Trophoblast cell (in vitro differentiated cells and primary cell): ENCODE data around the gene DLG2.

ENCODE experiments used
- DNase-seq, 2 donors: peaks; one replicate each; pipeline ENCODE4 v3.0.0-alpha.2; 2016
- H2AFZ ChIP-seq: 2 replicates; pipeline ENCODE4 v1.6.1; 2013; ENCODE audit warnings: low read length, moderate library complexity, mild to moderate bottlenecking; ENCODE audit not compliant: insufficient read depth, poor library complexity
- H2AK5ac ChIP-seq: 2 replicates; pipeline ENCODE4 v1.6.1; 2013; ENCODE audit warnings: mild to moderate bottlenecking, low read length
- H2BK120ac ChIP-seq: 2 replicates; pipeline ENCODE4 v1.6.1; 2013; ENCODE audit warnings: low read length, mild to moderate bottlenecking, moderate library complexity; ENCODE audit not compliant: insufficient read depth, poor library complexity
- H2BK12ac ChIP-seq: 2 replicates; pipeline ENCODE4 v1.6.1; 2013; ENCODE audit warnings: mild to moderate bottlenecking, low read length, moderate library complexity
- H2BK5ac ChIP-seq: 2 replicates; pipeline ENCODE4 v1.6.1; 2013; ENCODE audit warnings: low read length, low read depth, moderate library complexity, mild to moderate bottlenecking; ENCODE audit not compliant: poor library complexity
- H3K14ac ChIP-seq: 2 replicates; pipeline ENCODE4 v1.6.1; 2013; ENCODE audit warnings: mild to moderate bottlenecking, low read length
- H3K18ac ChIP-seq: 2 replicates; pipeline ENCODE4 v1.6.1; 2013; ENCODE audit warnings: mild to moderate bottlenecking, low read length
- H3K23ac ChIP-seq: 2 replicates; pipeline ENCODE4 v1.6.1; 2013; ENCODE audit warnings: low read length
- H3K27ac ChIP-seq: 2 replicates; pipeline ENCODE4 v1.5.1; 2013; ENCODE audit warnings: low read depth, mild to moderate bottlenecking, inconsistent platforms, low read length, moderate library complexity
- H3K27me3 ChIP-seq: 2 replicates; pipeline ENCODE4 v1.6.1; 2013; ENCODE audit warnings: inconsistent platforms, mild to moderate bottlenecking, low read length, moderate library complexity; ENCODE audit not compliant: insufficient read depth
- H3K36me3 ChIP-seq, 2 experiments: 1 replicate in 1 of 2; 2 replicates in 1 of 2; pipeline ENCODE4 v1.6.1; 2013; ENCODE audit warnings: low read length in 2 of 2, mild to moderate bottlenecking in 2 of 2, moderate library complexity in 1 of 2; ENCODE audit not compliant: insufficient read depth in 2 of 2, control insufficient read depth in 1 of 2
- H3K4ac ChIP-seq: 2 replicates; pipeline ENCODE4 v1.6.1; 2013; ENCODE audit warnings: low read depth, mild to moderate bottlenecking, low read length, moderate library complexity
- H3K4me1 ChIP-seq, 2 experiments: 1 replicate in 1 of 2; 2 replicates in 1 of 2; pipeline ENCODE4 v1.6.1; 2013; ENCODE audit warnings: low read length in 2 of 2, mild to moderate bottlenecking in 2 of 2, moderate library complexity in 1 of 2; ENCODE audit not compliant: insufficient read depth in 2 of 2, control insufficient read depth in 1 of 2
- H3K4me2 ChIP-seq: 2 replicates; pipeline ENCODE4 v1.6.1; 2013; ENCODE audit warnings: inconsistent platforms, mild to moderate bottlenecking, low read length, moderate library complexity
- H3K4me3 ChIP-seq: 2 replicates; pipeline ENCODE4 v1.5.1; 2013; ENCODE audit warnings: mild to moderate bottlenecking, low read depth, low read length, inconsistent platforms
- H3K79me1 ChIP-seq: one replicate; pipeline ENCODE4 v1.6.1; 2013; ENCODE audit warnings: low read length
- H3K79me2 ChIP-seq: 2 replicates; pipeline ENCODE4 v1.6.1; 2013; ENCODE audit warnings: low read length, mild to moderate bottlenecking; ENCODE audit not compliant: control insufficient read depth, insufficient read depth, poor library complexity
- H3K9ac ChIP-seq: 2 replicates; pipeline ENCODE4 v1.6.1; 2013; ENCODE audit warnings: mild to moderate bottlenecking, low read length
- H3K9me3 ChIP-seq: 2 replicates; pipeline ENCODE4 v1.6.1; 2013; ENCODE audit warnings: low read depth, mild to moderate bottlenecking, control low read depth, inconsistent platforms, low read length; ENCODE audit not compliant: insufficient read depth
- H4K12ac ChIP-seq: 2 replicates; pipeline ENCODE4 v1.6.1; 2013; ENCODE audit warnings: low read depth, mild to moderate bottlenecking, low read length, moderate library complexity
- H4K8ac ChIP-seq: 2 replicates; pipeline ENCODE4 v1.6.1; 2013; ENCODE audit warnings: low read depth, mild to moderate bottlenecking, low read length, moderate library complexity
- H4K91ac ChIP-seq: one replicate; pipeline ENCODE4 v1.6.1; 2013; ENCODE audit warnings: low read depth, mild to moderate bottlenecking, low read length, moderate library complexity
- WGBS: extraction: QIAGEN DNeasy Blood & Tissue Kit; methylation state at CpG from one replicate; pipeline ENCODE4 v1.1.7; 2013; ENCODE audit warnings: missing lambda C conversion rate; ENCODE audit not compliant: insufficient read length, insufficient coverage; ENCODE audit errors: extremely low coverage; 5-methylcytosine and 5-hydroxymethylcytosine counted together

Gene DLG2

DNA sequence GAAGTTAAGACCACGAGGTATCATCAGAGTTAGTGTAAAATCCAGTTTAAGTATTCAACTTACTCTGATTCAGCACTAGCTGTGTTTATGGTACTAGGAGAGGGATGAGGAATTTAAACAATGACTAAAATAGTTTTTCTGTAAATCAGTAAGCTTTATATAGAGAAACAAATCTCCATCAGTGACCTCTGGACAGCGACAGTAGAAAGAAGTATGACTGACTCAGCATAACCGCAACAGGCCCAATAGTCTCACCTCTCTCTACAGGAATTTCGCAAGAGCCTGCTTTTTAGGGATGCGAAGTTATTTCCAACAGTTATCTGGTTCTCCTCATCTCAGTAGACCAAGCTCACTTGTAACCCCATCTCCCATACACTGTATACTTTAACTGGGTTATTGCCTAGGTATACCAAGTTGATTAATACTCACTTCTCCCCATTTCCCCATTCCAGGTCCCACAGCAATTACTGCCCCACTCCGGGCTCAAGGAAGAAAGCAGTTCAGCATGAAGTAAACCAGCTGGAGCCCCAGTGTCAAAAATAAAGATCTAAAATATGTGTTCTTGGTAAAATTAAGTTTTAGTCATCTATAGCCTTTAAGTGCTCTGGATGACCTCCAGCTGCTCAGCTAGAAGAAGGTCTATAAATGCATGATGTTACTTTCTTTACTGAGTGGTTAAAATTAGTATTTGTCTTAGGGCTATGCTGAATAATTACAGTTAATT is 1570.3 kb downstream of the DLG2 start:
- H3K14ac ChIP-seq: no peak overlapping the region
- WGBS: no CpG with 5 or more reads among the region's 6 CpGs
- no peak overlapping the region for H2BK12ac ChIP-seq
- no peak overlapping the region for H2AFZ ChIP-seq
- no peak overlapping the region for H3K4ac ChIP-seq
- no peak overlapping the region for H4K12ac ChIP-seq
- no peaks in the 10 kb centered on the region for H3K27me3 ChIP-seq
- H3K79me2 ChIP-seq: no peaks in the 10 kb centered on the region
- no peak for DNase-seq
- no peak overlapping the region for H4K8ac ChIP-seq
- H3K4me3 ChIP-seq: no peak overlapping the region
- H3K79me1 ChIP-seq: no peaks in the 10 kb centered on the region
- H2BK120ac ChIP-seq: no peak overlapping the region
- H3K27ac ChIP-seq: no peak overlapping the region
- no peaks in the 10 kb centered on the region for H3K9me3 ChIP-seq
- no peak overlapping the region for H3K9ac ChIP-seq
- no peak overlapping the region for H3K23ac ChIP-seq
- H3K18ac ChIP-seq: no peak overlapping the region
- H3K4me2 ChIP-seq: no peak overlapping the region
- H4K91ac ChIP-seq: no peak overlapping the region
- no peaks in the 10 kb centered on the region for H3K4me1 ChIP-seq
- H3K36me3 ChIP-seq: no peaks in the 10 kb centered on the region
- no peak overlapping the region for H2BK5ac ChIP-seq
- H2AK5ac ChIP-seq: no peak overlapping the region

DNA sequence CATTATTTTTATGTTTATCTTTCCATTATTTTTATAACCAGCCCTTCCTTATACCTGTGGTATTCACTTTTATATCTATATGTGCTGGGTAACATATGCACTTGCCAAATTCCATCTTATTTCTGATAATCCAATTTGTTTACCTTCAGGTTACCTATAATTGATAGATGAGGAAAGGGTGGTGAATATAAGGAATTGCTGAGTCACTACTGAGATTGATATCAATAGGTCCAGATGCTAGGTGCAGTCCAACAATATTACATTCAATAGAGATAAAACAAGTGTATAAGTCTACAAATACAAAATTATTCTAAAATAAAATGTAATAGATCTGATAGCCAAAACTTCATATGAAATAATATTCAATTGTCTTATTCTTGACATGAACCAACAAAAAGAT is 1582.0 kb downstream of the DLG2 start:
- Histone ChIP-seq H2BK120ac (no peak overlapping the region), H3K79me1 (no peaks in the 10 kb centered on the region), H2BK12ac (no peak overlapping the region)

DNA sequence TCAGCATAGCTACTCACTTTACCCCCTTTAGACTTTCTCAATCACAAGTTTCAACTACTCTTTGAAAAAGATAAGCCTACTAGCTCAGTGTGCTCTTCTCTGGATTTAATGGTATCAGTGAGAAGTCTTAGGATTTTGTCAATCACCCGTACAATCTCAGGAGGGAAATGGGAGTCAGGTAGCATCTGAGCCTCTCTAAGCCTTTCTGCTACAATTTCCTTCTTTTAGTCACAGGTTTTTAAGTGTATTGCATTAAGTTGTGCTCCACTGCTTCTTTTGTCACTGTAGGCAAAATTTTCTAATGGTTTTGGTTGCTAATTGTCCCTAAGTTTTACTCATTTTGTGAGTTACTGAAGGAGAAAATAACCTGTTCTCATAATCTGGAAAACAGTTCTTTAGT is 1582.4 kb downstream of the DLG2 start:
- Histone ChIP-seq H2BK120ac (no peak overlapping the region), H4K12ac (no peak overlapping the region), H3K23ac (no peak overlapping the region), H3K4me2 (no peak overlapping the region), H4K8ac (no peak overlapping the region), H3K18ac (no peak overlapping the region), H4K91ac (no peak overlapping the region), H2BK5ac (no peak overlapping the region), H3K9me3 (no peaks in the 10 kb centered on the region), H3K27me3 (no peaks in the 10 kb centered on the region), H3K4me1 (no peaks in the 10 kb centered on the region), H3K14ac (no peak overlapping the region), H2AK5ac (no peak overlapping the region), H3K9ac (no peak overlapping the region), H3K4me3 (no peak overlapping the region), H2AFZ (no peak overlapping the region), H2BK12ac (no peak overlapping the region), H3K4ac (no peak overlapping the region), H3K79me2 (no peaks in the 10 kb centered on the region), H3K27ac (no peak overlapping the region), H3K79me1 (no peaks in the 10 kb centered on the region), H3K36me3 (no peaks in the 10 kb centered on the region)
- DNase-seq: no peak
- no CpG with 5 or more reads among the region's 1 CpG for WGBS

More for the DNA sequence above, 1582.0 kb downstream of the DLG2 start:
- no peak for DNase-seq
- Histone ChIP-seq H3K9me3 (no peaks in the 10 kb centered on the region), H3K36me3 (no peaks in the 10 kb centered on the region), H3K9ac (no peak overlapping the region), H3K4ac (no peak overlapping the region), H2AK5ac (no peak overlapping the region), H3K79me2 (no peaks in the 10 kb centered on the region), H3K23ac (no peak overlapping the region), H4K8ac (no peak overlapping the region), H2AFZ (no peak overlapping the region), H3K27ac (no peak overlapping the region), H3K18ac (no peak overlapping the region), H4K91ac (no peak overlapping the region), H3K4me2 (no peak overlapping the region), H3K27me3 (no peaks in the 10 kb centered on the region), H2BK5ac (no peak overlapping the region), H3K4me3 (no peak overlapping the region), H3K14ac (no peak overlapping the region), H3K4me1 (no peaks in the 10 kb centered on the region), H4K12ac (no peak overlapping the region)

DNA sequence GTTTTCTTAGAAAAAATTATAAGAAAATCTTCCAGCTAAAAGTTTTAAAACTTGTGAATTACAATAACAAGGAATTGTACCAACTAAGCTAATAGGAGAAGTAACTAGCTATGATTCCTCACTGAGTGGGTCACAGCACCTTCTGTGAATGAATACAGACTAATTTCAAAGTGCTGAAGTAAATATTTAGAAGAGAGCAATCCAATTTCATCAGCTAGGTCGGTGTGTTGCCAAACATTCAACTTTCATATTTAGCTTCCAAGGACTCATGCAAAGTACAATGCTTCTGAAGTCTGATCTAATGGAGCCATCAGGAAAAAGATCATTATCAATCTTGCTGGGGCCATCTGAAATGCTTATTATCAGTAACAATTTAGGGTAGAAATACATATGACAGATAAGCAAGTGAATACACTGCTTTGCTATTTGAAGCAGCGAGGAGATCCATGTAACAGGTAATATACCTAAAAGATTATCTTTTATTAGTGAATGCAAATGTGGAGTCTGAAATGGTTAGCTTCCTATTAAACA is 1590.4 kb downstream of the DLG2 start:
- Histone ChIP-seq H3K4me3 (no peak overlapping the region), H4K91ac (no peak overlapping the region), H3K14ac (no peak overlapping the region), H3K79me2 (no peaks in the 10 kb centered on the region), H3K4me1 (no peaks in the 10 kb centered on the region), H4K8ac (no peak overlapping the region), H2BK12ac (no peak overlapping the region), H4K12ac (no peak overlapping the region), H3K36me3 (no peaks in the 10 kb centered on the region), H3K18ac (no peak overlapping the region), H2BK5ac (no peak overlapping the region), H3K27ac (no peak overlapping the region), H3K79me1 (no peaks in the 10 kb centered on the region), H2AK5ac (no peak overlapping the region), H3K4me2 (no peak overlapping the region), H3K23ac (no peak overlapping the region), H3K27me3 (no peaks in the 10 kb centered on the region), H2AFZ (no peak overlapping the region), H3K9ac (no peak overlapping the region), H3K9me3 (no peaks in the 10 kb centered on the region), H2BK120ac (no peak overlapping the region), H3K4ac (no peak overlapping the region)
- peak in 1 of 2 donors; percentile 27 for DNase-seq
- no CpG with 5 or more reads among the region's 2 CpGs for WGBS
